A549 (cell line): Measurements from ENCODE around the gene TOP2A. TPM values are rescaled to one million over a fixed set of nuclear protein-coding genes. Genes with fewer than 3 reads are reported as not detected.
A peak's percentile ranks its signal among the peaks of the same experiment; 100 is the strongest.
"Not testable (repeated sequence)": the region's sequence is repeated elsewhere in the genome, so short reads cannot be mapped to it uniquely, and the experiment has no call there.

ENCODE experiments used
- ATAC-seq, 2 experiments: fragments of 200-7000 bp in 1 of 2; fragments of >200 bp in 1 of 2; cut with Nextera tagmentation in 1 of 2; cut with Tn5 transposase in 1 of 2; 3 replicates each; pipeline versions ENCODE4 v1.8.0 to v1.9.1; 2018 to 2020; ENCODE audit warnings: mild to moderate bottlenecking in 1 of 2, moderate library complexity in 1 of 2
- CTCF ChIA-PET: fragments of 300-600 bp; sonication (Branson Sonifier 250); formaldehyde crosslinking; extraction: SDS; loops from one replicate; lab custom pipeline; 2021; ENCODE audit warnings: antibody characterized with exemption, inconsistent platforms; lab: Yijun Ruan, JAX
- POLR2A ChIA-PET: fragments of 350-600 bp; formaldehyde crosslinking; extraction: SDS; loops from one replicate; lab custom pipeline; 2021; ENCODE audit warnings: antibody characterized with exemption, inconsistent platforms; lab: Yijun Ruan, JAX
- DNase-seq, 2 experiments: peaks; one replicate each; pipeline versions ENCODE4 v3.0.0 to v3.0.0-alpha.2; 2011 to 2016; ENCODE audit warnings: low read depth in 1 of 2, low spot score in 1 of 2
- FAIRE-seq: peaks from 2 replicates; lab custom pipeline; 2011; peaks lifted over from hg19 to GRCh38; lab: Jason Lieb, UNC
- H3K27ac ChIP-seq, 2 experiments: fragments of >200 bp; sonication (Bioruptor Twin); formaldehyde crosslinking; 3 replicates each; pipeline ENCODE4 v1.5.1; 2016 to 2017
- H3K4me1 ChIP-seq: fragments of >200 bp; sonication (Bioruptor Twin); formaldehyde crosslinking; 3 replicates; pipeline ENCODE4 v1.6.1; 2016
- H3K4me2 ChIP-seq: fragments of >200 bp; sonication (Bioruptor Twin); formaldehyde crosslinking; 3 replicates; pipeline ENCODE4 v1.6.1; 2016
- H3K4me3 ChIP-seq: fragments of >200 bp; sonication (Bioruptor Twin); formaldehyde crosslinking; 3 replicates; pipeline ENCODE4 v1.5.1; 2016
- H3K9me3 ChIP-seq: fragments of >200 bp; sonication (Bioruptor Twin); formaldehyde crosslinking; 3 replicates; pipeline ENCODE4 v1.6.1; 2016
- BHLHE40 ChIP-seq: IDR thresholded peaks from 2 replicates; pipeline ENCODE4 v1.6.1; 2012; ENCODE audit warnings: low read depth, low read length, inconsistent platforms
- CEBPB ChIP-seq, 2 experiments: fragments of >200 bp in 1 of 2; sonication (Bioruptor Twin) in 1 of 2; formaldehyde crosslinking in 1 of 2; IDR thresholded peaks; 2 replicates each; pipeline ENCODE4 v1.6.1; 2012 to 2016
- EHF ChIP-seq: fragments of 250-450 bp; sonication (Bioruptor Pico); IDR thresholded peaks from 2 replicates; pipeline ENCODE4 v1.5.0; 2020; ENCODE audit warnings: mild to moderate bottlenecking
- EP300 ChIP-seq, 2 experiments: fragments of >200 bp; sonication (Bioruptor Twin); formaldehyde crosslinking; IDR thresholded peaks; 2 replicates in 1 of 2; 3 replicates in 1 of 2; pipeline ENCODE4 v1.6.1; 2016 to 2017
- HDAC2 ChIP-seq: fragments of 200-600 bp; sonication (generic); IDR thresholded peaks from 2 replicates; pipeline ENCODE4 v1.6.1; 2016
- HOXA7 ChIP-seq: fragments of 250-450 bp; sonication (Bioruptor Pico); IDR thresholded peaks from 2 replicates; pipeline ENCODE4 v1.5.0; 2020; ENCODE audit warnings: mild to moderate bottlenecking, moderate library complexity
- HOXB13 ChIP-seq: fragments of 250-450 bp; sonication (Bioruptor Pico); IDR thresholded peaks from 2 replicates; pipeline ENCODE4 v1.5.0; 2020; ENCODE audit warnings: low read depth, mild to moderate bottlenecking, moderate library complexity
- JUN ChIP-seq, 2 experiments: fragments of >200 bp; sonication (Bioruptor Twin); formaldehyde crosslinking; IDR thresholded peaks; 2 replicates in 1 of 2; 3 replicates in 1 of 2; pipeline ENCODE4 v1.6.1; 2016 to 2017
- JUNB ChIP-seq: fragments of >200 bp; sonication (Bioruptor Twin); formaldehyde crosslinking; IDR thresholded peaks from 2 replicates; pipeline ENCODE4 v1.6.1; 2016
- KDM5A ChIP-seq: fragments of 200-600 bp; sonication (generic); IDR thresholded peaks from 2 replicates; pipeline ENCODE4 v1.6.1; 2016; ENCODE audit warnings: antibody characterized with exemption, mild to moderate bottlenecking
- MAFK ChIP-seq: fragments of 450-650 bp; IDR thresholded peaks from 2 replicates; pipeline ENCODE4 v1.6.1; 2014; ENCODE audit not compliant: partially characterized antibody
- MYC ChIP-seq: IDR thresholded peaks from 2 replicates; pipeline ENCODE4 v1.6.1; 2012; ENCODE audit warnings: mild to moderate bottlenecking, inconsistent platforms, low read length, improper control_type of control experiment, borderline replicate concordance
- POLR2A ChIP-seq: IDR thresholded peaks from 2 replicates; pipeline ENCODE4 v1.6.1; 2012; ENCODE audit warnings: mild to moderate bottlenecking, low read length
- RCOR1 ChIP-seq: fragments of 150-350 bp; IDR thresholded peaks from 2 replicates; pipeline ENCODE4 v1.6.1; 2014; ENCODE audit warnings: antibody characterized with exemption, low read length, low read depth
- REST ChIP-seq: fragments of 200-600 bp; sonication (generic); IDR thresholded peaks from 2 replicates; pipeline ENCODE4 v1.6.1; 2016; ENCODE audit warnings: antibody characterized with exemption, mild to moderate bottlenecking, moderate library complexity
- SMC3 ChIP-seq: fragments of >200 bp; sonication (Bioruptor Twin); formaldehyde crosslinking; IDR thresholded peaks from 3 replicates; pipeline ENCODE4 v1.6.1; 2018; ENCODE audit warnings: inconsistent platforms
- TFCP2L1 ChIP-seq: fragments of 250-450 bp; sonication (Bioruptor Pico); IDR thresholded peaks from 2 replicates; pipeline ENCODE4 v1.5.0; 2021; ENCODE audit warnings: mild to moderate bottlenecking
- ZNF302 ChIP-seq: fragments of 250-450 bp; sonication (Bioruptor Pico); IDR thresholded peaks from 2 replicates; pipeline ENCODE4 v1.9.0; 2021; ENCODE audit warnings: inconsistent platforms, mild to moderate bottlenecking, moderate library complexity
- WGBS: methylation state at CpG from one replicate; pipeline ENCODE4 v1.1.6; 2017; ENCODE audit errors: missing lambda C conversion rate; 5-methylcytosine and 5-hydroxymethylcytosine counted together
- polyA plus RNA-seq, 4 experiments: library from polyadenylated mRNA; depleted of rRNA in 3 of 4; stranded (reverse); fragments of >200 nt; fragmentation: RNase III in 1 of 4; extraction: RNeasy Plus Mini Kit Qiagen cat#74134 plus additional on column Dnase treatment in 1 of 4; gene quantifications; 2 replicates in 3 of 4; 3 replicates in 1 of 4; pipeline ENCODE4 v1.2.3, GENCODE V29; 2011 to 2017

Gene TOP2A
- polyA plus RNA-seq, 2 of the 4 experiments (the other 2 are of a cell fraction) = 226 to 416 TPM

- TF ChIP-seq REST (no peak), ZNF302 (CRISPR knock-in tag) (no peak), SMC3 (no peak), EP300 (IDR thresholded peaks at IDR 0.05) (no peak), JUNB (no peak), HDAC2 (no peak)
Observed at GRCh38 chr17:40382251-40382650, 35.4 kb downstream of the TOP2A start (continued).

- WGBS = 83% methylated on average over 7 of the region's 7 CpGs
- no peak overlapping the region for H3K4me2 ChIP-seq
- ATAC-seq (no peak), FAIRE-seq (no peak), DNase-seq (no peak)
- H3K4me3 ChIP-seq = no peak overlapping the region
- TF ChIP-seq CEBPB (IDR thresholded peaks at IDR 0.05) (no peak), TFCP2L1 (CRISPR knock-in tag) (no peak), RCOR1 (no peak), BHLHE40 (no peak)
- no peaks in the 10 kb centered on the region for H3K9me3 ChIP-seq
- POLR2A ChIA-PET = no interaction called here
- H3K4me1 ChIP-seq = no peaks in the 10 kb centered on the region
- no peak overlapping the region for H3K27ac ChIP-seq
- CTCF ChIA-PET = interaction anchor here (0.6 to 4.1 kb wide), 4 partner anchors 20 to 89 kb away, joined by 3 to 18 read pairs (median 4); no protein-coding TSS in a partner anchor
Observed at GRCh38 chr17:40378966-40379365, 38.7 kb downstream of the TOP2A start.

- DNase-seq (no peak), ATAC-seq (no peak), FAIRE-seq (no peak)
- Histone ChIP-seq H3K9me3 (no peaks in the 10 kb centered on the region), H3K4me1 (peaks cover 6% of the 10 kb centered on the region; the same call in 1 of the 3 replicates), H3K4me3 (no peak overlapping the region), H3K4me2 (no peak overlapping the region), H3K27ac (no peak overlapping the region)
- CTCF ChIA-PET = interaction anchor here (4.2 to 40.3 kb wide), 2 partner anchors 23 to 65 kb away, joined by 20 to 2395 read pairs; partner anchors contain the start of genes CDC6 and RARA
- WGBS = 66% methylated on average over 13 of the region's 13 CpGs
- POLR2A ChIA-PET = no interaction called here
- TF ChIP-seq MYC = no peak
- TF ChIP-seq POLR2A = no peak
- TF ChIP-seq JUN (IDR thresholded peaks at IDR 0.05) = no peak
- TF ChIP-seq EHF = no peak
- no peak for TF ChIP-seq HOXB13 (CRISPR knock-in tag)
- TF ChIP-seq HOXA7 (CRISPR knock-in tag) = no peak
- no peak for TF ChIP-seq KDM5A
Observed at GRCh38 chr17:40377832-40378231, 39.9 kb downstream of the TOP2A start.

GRCh38 chr17:40376541-40376940 is 41.2 kb downstream of the TOP2A start:
- H3K4me3 ChIP-seq, FAIRE-seq, POLR2A ChIA-PET, H3K4me2 ChIP-seq, DNase-seq, H3K27ac ChIP-seq, H3K4me1 ChIP-seq, ATAC-seq, H3K9me3 ChIP-seq: not testable (repeated sequence)
- CTCF ChIA-PET = interaction anchor here (0.8 to 40.3 kb wide), 11 partner anchors 12 to 362 kb away, joined by 3 to 2395 read pairs (median 5); partner anchors contain the start of genes CDC6, GJD3 and RARA
- peak; percentile 54 for TF ChIP-seq MAFK
- 69% methylated on average over 6 of the region's 6 CpGs for WGBS

GRCh38 chr17:40375786-40376185 is 41.9 kb downstream of the TOP2A start:
- CTCF ChIA-PET = interaction anchor here (0.7 to 40.3 kb wide), 13 partner anchors 11 to 362 kb away, joined by 3 to 2395 read pairs (median 7); partner anchors contain the start of genes CDC6, GJD3 and RARA

More at GRCh38 chr17:40375786-40376185, 41.9 kb downstream of the TOP2A start:
- H3K4me3 ChIP-seq, H3K9me3 ChIP-seq, FAIRE-seq, DNase-seq, H3K4me1 ChIP-seq, H3K27ac ChIP-seq, ATAC-seq, POLR2A ChIA-PET, H3K4me2 ChIP-seq: not testable (repeated sequence)
- WGBS = 80% methylated on average over 13 of the region's 21 CpGs
